Activated effector memory CD4-positive, alpha-beta T cell treated with Interleukin-2 at 50 U/mL for 16 hours (primary cell): Measurements from ENCODE around the gene FAF2.
"Not testable (repeated sequence)": the region's sequence is repeated elsewhere in the genome, so short reads cannot be mapped to it uniquely, and the experiment has no call there.

ENCODE experiments used
- DNase-seq: peaks from one replicate; pipeline ENCODE4 v3.0.0-alpha.2; 2020

Gene FAF2, protein sequence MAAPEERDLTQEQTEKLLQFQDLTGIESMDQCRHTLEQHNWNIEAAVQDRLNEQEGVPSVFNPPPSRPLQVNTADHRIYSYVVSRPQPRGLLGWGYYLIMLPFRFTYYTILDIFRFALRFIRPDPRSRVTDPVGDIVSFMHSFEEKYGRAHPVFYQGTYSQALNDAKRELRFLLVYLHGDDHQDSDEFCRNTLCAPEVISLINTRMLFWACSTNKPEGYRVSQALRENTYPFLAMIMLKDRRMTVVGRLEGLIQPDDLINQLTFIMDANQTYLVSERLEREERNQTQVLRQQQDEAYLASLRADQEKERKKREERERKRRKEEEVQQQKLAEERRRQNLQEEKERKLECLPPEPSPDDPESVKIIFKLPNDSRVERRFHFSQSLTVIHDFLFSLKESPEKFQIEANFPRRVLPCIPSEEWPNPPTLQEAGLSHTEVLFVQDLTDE

DNA sequence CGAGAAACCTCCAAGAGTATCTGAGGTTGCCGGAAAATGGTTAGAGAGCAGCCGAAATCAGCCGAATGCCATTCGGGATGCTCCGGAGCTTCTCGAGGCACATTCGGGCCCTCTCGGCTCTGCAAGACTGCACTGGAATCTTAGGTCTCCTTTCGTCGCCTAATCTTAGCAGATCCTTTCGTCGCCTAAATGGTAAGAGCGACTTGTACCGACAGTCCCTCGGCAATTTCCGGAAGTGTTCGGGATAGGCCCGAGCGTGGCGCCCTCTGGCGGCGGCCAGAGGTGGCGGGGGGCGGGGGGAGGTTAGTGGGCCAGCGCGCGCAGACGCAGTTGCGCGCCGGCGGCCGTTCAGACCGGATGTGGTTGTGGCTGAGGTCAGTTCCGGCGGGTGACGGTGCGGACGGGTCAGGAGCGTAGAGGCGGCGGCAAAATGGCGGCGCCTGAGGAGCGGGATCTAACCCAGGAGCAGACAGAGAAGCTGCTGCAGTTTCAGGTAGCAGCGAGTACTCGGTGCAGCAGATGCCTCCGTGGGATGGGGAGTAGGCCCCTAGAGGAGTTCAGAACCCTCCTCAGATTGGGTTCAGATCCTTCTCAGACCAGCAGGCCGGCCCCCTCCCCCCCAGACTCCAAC is at the start of gene FAF2:
FAF2 (plus strand) TSS at position 408 of the 631 bp plus-strand sequence; CDS start at position 431, 23 bp downstream.
- DNase-seq = peak; percentile 100

- DNase-seq = no peak
Measured at GRCh38 chr5:176400382-176401156, 47.6 kb upstream of the FAF2 start.

DNA sequence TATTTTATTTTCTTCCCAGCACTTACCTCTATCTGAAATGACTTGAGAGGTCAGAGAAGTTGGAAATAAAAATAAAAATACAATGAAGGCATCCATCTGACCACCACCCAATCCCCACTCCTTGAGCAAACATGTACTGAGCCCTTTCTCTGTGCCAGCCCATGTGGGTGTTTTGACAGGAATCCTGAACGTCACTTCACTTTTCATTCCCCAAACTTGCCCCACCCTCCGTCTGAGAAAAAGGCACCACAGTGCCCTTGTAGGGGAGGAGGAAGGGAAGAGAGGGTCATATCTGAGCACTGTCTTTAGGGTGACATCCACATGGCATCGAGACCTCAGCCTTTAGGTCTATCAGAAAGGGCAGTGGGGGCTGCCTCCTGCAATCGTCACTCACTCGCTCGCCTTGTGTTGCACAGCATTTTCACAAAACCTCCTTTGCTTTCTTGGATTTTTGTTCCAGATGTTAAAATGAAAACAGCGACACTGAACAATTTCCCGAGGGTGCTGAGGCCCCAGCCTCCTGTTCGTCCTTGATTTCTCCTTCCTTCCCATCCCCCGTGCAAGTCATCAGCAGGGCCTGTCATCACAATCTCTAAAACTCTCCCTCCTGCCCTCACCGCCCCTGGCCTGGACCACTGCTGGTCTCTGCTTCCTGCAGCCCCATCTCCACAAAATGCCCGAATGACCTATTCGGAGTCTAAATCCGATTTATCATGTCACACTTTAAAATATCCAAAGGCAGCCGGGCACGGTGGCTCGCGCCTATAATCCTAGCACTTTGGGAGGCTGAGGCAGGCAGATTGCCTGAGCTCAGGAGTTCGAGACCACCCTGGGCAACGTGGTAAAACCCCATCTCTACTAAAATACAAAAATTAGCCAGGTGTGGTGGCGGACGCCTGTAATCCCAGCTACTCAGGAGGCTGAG is 46.6 kb upstream of the FAF2 start:
- no peak for DNase-seq

DNA sequence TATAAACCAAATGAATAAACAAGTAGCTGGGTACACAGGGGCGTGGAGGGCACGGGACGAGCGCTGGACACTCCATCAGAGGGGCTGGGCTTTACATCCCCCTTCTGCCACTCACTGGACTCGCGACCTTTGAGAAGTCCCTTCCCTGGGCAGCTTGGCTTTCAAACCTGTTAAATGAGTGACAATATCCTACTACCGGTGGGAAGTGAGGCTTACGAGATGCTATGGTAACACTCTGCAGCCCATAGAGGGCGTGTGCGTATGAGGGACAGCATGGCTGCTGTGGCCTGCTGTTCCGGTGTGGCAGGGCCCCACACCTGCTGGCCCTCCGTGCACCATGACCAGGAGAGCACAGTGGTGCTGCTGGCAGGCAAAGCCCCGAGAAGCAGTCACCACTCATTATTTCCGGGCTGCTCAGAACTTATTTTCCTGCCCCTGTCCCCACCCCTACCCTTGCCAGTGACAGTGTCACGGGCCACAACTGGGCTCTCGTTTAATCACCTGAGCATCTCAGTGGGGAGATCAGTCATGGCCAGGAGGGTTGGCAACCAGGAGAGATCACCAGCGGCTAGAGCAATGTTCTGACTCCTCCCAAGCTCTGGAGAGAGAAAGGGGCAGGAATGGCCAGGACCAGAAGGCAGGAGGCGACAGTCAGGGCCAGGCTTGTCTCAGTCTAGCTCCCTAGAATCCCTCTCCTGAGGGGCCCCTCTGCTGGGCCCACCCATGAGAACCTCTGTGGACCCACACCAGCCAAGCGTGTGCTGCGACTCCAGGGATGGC is 42.3 kb upstream of the FAF2 start:
- no peak for DNase-seq

- no peak for DNase-seq
Measured at GRCh38 chr5:176406436-176407052, 41.6 kb upstream of the FAF2 start.

DNA sequence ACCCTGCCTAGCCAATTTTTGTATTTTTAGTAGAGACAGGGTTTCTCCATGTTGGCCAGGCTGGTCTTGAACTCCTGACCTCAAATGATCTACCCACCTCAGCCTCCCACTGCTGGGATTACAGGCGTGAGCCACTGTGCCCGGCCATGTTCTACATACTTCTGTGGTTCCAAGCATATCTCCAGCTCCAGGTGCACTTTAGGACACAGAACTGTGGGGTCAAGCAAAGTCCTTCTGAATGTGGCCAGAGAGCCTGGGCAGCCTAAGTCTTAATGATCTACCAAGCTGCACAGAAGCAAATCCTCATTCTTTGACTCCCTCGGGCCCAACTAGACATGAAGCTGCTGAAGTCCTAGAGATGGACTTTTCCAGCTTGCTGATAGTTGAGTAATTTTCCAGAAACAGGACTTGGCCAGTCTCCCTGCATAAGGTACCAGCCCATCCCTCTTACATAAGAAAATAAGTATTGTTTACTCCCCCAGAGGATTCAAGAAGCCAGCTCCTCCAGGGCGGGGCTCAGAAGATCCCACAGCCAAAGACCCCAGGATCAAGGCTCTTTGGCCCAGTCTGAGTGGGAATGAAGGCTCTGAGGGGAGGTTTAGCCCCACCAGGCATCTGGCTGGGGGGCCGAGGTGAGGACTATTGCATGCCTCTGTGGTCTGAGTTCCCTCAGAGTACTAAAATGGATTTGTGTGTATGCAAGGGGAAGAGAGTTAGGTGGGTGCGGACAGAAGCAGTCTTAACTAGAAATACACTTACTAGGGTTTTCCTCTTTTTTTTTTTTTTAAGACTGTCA is 40.5 kb upstream of the FAF2 start:
- no peak for DNase-seq

GRCh38 chr5:176408252-176408573 is 40.0 kb upstream of the FAF2 start:
- DNase-seq = not testable (repeated sequence)

- no peak for DNase-seq
Measured at GRCh38 chr5:176408590-176408989, 39.6 kb upstream of the FAF2 start.

DNA sequence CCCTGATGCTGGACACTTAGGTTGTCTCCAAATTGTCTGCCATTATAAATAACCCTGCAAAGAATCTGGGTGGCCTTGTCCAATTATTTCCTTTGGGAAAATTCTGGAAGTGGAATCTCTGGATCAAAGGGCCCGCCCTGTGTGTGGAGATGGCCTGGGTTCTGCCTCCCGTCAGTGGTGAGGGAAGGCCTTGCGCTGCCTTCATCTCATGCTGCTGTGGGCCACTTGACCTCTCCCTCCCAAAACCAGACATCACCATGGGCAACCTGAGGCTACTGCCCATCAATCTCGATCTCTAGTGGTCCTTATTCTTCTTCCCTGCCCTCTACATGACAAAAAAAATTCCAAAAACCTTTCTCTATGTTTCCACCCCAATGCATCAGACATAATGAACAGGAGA is 38.4 kb upstream of the FAF2 start:
- DNase-seq = no peak

GRCh38 chr5:176410486-176411180 is 37.6 kb upstream of the FAF2 start:
- no peak for DNase-seq

DNA sequence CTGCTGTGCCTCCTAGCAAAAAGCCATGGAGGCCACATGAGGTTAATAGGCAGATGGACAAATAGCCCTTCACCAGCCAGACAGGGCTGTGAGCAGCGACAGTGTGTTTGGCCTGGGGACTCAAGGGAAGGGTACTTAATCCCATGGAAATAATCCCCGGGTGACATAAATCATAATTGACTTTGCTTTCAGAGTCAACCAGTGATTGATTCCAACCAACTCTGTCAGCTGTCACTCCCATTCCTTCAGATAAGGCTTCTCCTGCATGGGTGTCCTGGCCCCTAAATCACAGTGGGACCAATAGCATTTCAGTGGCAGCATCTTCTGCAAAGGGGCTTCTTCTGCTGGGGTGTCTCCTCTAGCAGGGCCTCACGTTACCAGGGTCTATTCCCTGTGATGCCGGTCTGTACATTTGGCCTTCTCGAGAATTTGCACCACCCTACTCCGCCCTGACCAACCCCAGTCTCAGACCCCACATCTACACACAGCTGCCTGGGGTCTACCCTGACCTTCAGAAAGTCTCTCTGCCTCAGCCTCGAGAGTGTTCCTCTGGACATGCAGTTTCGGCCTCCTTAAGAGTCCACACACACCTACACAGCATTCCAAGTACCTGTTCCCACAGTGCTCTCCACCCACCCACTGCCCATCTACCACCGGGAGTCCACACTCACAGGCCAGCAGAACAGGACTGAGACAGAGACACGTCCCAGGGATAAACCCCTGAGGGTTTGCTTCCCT is 35.5 kb upstream of the FAF2 start:
- DNase-seq = no peak

GRCh38 chr5:176413255-176413565 is 35.0 kb upstream of the FAF2 start:
- DNase-seq = no peak

GRCh38 chr5:176413709-176414191 is 34.4 kb upstream of the FAF2 start:
- DNase-seq = no peak

GRCh38 chr5:176414704-176415103 is 33.5 kb upstream of the FAF2 start:
- no peak for DNase-seq

DNA sequence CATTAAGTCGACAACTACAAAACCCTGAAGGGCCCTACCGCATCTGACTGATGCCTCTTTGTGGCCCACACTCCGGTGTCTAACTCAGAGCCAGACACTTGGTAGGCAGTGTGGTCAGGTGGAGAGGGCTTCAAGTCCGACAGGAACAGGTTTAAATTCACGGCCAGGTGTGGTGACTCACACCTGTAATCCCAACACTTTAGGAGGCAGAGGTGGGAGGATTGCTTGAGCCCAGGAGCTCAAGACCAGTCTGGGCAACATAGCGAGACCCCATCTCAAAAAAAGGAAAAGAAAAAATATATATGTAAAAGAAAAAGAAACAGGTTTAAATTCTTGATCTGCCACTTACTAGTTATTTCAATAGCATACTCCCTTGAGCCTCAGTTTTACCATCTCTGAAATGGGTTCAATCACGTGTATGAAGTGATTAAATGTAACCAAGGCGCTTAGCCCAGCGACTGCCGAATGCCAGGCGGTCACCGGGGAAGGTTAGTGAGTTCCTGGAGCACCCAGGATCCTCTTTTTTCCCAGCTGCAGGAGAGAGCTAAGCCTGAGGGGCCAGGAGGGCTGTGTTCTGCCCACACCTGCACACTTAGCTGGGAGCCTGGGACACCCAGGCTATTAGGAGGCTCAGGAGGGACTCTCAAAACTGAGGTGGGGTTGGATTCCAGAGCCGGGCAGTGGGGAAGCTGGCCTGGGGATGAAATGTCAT is 32.8 kb upstream of the FAF2 start:
- DNase-seq = no peak

DNA sequence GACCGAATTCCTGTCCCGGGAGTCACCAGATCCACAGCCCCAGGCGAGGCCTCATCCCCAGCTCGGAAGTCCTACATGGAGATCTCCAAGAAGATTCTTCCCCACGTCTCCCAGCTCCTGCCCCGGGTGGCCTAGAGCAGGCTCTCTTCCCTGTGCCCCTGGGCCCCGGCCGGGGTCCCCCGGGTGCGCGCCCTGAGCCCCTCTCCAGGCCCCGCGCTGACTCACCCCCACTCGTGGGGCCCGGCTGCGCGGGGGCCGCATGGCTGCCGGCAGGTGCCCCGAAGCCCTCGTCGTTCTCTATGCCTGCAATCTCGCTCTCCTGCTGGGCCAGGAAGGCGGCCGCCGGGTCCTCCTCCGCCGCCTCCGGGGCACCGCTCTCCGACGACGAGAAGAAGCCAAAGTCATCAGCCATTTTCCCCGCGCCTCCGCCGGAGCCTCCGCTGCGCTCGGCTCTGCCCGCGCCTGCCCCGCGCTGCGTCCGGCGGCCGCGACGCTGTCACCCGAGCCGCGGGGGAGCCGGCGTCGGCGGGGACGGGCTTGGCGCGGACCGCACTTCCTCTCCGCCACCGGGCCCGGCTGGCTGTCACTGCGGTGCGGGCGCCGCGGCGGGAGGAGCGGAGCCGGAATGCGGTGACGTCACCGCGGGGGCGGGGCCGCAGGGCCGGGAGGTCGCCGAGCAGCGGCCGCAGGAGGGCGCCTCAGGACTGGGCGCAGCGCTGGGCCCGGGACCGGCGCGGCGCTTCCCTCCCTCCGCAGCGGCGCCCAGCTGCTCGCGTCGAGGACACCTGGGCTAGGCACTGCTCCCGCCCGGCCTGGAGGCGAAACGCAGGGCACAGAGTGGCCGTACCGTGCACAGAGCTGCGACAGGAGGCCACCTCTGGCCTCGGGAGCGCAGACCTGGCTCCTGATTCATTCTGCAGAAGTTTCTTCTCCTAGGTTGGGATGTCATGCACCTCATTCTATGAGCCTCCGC is 31.9 kb upstream of the FAF2 start, which contains the start of gene CLTB:
CLTB (minus strand) TSS at position 588 of the 973 bp plus-strand sequence; CDS start at position 412, 176 bp downstream.
- DNase-seq = peak; percentile 89

- no peak for DNase-seq
Measured at GRCh38 chr5:176416965-176417364, 31.2 kb upstream of the FAF2 start.
